OCI-LY7 (cell line): ENCODE measurements around the gene DUSP6.

Experiments
- CTCF ChIP-seq: fragments of 200-600 bp; sonication (generic); conservative IDR thresholded peaks from 2 replicates; pipeline ENCODE4 v1.5.1; 2014; ENCODE audit warnings: mild to moderate bottlenecking, antibody characterized with exemption, low read length, moderate library complexity, mixed read lengths
- EZH2phosphoT487 ChIP-seq: fragments of 200-600 bp; sonication (generic); IDR thresholded peaks from 2 replicates; pipeline ENCODE4 v1.6.1; 2018; ENCODE audit warnings: low read depth, borderline replicate concordance, mild to moderate bottlenecking, mixed run types, antibody characterized with exemption, low read length, moderate library complexity, mixed read lengths

GRCh38 chr12:89376844-89377243 lies 24.5 kb upstream of the DUSP6 start:
- no peak for TF ChIP-seq CTCF
- TF ChIP-seq EZH2phosphoT487: no peak
